ENCODE results near the gene AUNIP. TPM values are rescaled to one million over a fixed set of nuclear protein-coding genes. Genes with fewer than 3 reads are reported as not detected.

AUNIP gene
- polyA plus RNA-seq, 2 of the 4 experiments (the other 2 are of a cell fraction): 6.5 to 8.4 TPM

- TF ChIP-seq HEYL (CRISPR knock-in tag; IDR thresholded peaks at IDR 0.05): 0 out of 2 replicates have a peak, but pooled peaks have one; percentile 19
- no peak for TF ChIP-seq HDAC2 (IDR thresholded peaks at IDR 0.05)
- no peak for TF ChIP-seq RNF2 (IDR thresholded peaks at IDR 0.05; ENCODE audit: borderline replicate concordance, low read depth)
- TF ChIP-seq REST (IDR thresholded peaks at IDR 0.05): no peak
- TF ChIP-seq MAZ (IDR thresholded peaks at IDR 0.05; ENCODE audit: borderline replicate concordance, low read depth, low read length): no peak
- TF ChIP-seq SMC3 (IDR thresholded peaks at IDR 0.05): no peak
- TF ChIP-seq EP300 (IDR thresholded peaks at IDR 0.05): no peak
- no peak for TF ChIP-seq TFCP2L1 (CRISPR knock-in tag; IDR thresholded peaks at IDR 0.05)
- TF ChIP-seq POLR2AphosphoS2 (conservative IDR thresholded peaks at IDR 0.05; ENCODE audit: low read length): no peak
- TF ChIP-seq PHF8 (IDR thresholded peaks at IDR 0.05; ENCODE audit: borderline replicate concordance, low read depth): no peak
- TF ChIP-seq FOXS1 (CRISPR knock-in tag; IDR thresholded peaks at IDR 0.05): no peak
- no peak for TF ChIP-seq USF2 (IDR thresholded peaks at IDR 0.05)
- no peak for TF ChIP-seq CTCF (IDR thresholded peaks at IDR 0.05)
- TF ChIP-seq HOXA7 (CRISPR knock-in tag; IDR thresholded peaks at IDR 0.05): no peak
- no peak for TF ChIP-seq BHLHE40 (IDR thresholded peaks at IDR 0.05; ENCODE audit: low read depth, low read length)
These were observed 31.2 kb upstream of the AUNIP start (continued) for GRCh38 chr1:25890239-25891034.

- peak; percentile 52 to 56 for ATAC-seq
- no peak for FAIRE-seq
These were observed 30.2 kb upstream of the AUNIP start for GRCh38 chr1:25889470-25889869.

More at GRCh38 chr1:25889470-25889869, 30.2 kb upstream of the AUNIP start:
- peak overlapping the region; percentile 73 for H3K4me2 ChIP-seq
- H3K9me3 ChIP-seq: no peaks in the 10 kb centered on the region
- no peak overlapping the region for H3K4me3 ChIP-seq
- peak in 1 of 2 experiments; percentile 32 for DNase-seq (ENCODE audit: low read depth in 1 of 2, low spot score in 1 of 2)
- CTCF ChIA-PET: interaction anchor here (0.7 to 4.1 kb wide), 5 partner anchors 14 to 108 kb away, joined by 3 to 18 read pairs (median 3); partner anchors contain the start of genes PAFAH2 and PAQR7
- peak overlapping the region; percentile 94 to 98 for H3K27ac ChIP-seq
- no peak for TF ChIP-seq PBX3 (IDR thresholded peaks at IDR 0.05)
- TF ChIP-seq HES2 (IDR thresholded peaks at IDR 0.05): no peak
- TF ChIP-seq KDM5A (IDR thresholded peaks at IDR 0.05): no peak
- TF ChIP-seq KDM1A (IDR thresholded peaks at IDR 0.05; ENCODE audit: low read depth): no peak
- no peak; a peak in 1 of 5 replicates for TF ChIP-seq RAD21 (conservative IDR thresholded peaks at IDR 0.05 in 1 of 2, IDR thresholded peaks at IDR 0.05 in 1 of 2)
- 67% methylated on average over 3 of the region's 3 CpGs for WGBS (ENCODE audit: missing lambda C conversion rate)
- peaks cover 41% of the 10 kb centered on the region for H3K4me1 ChIP-seq
- POLR2A ChIA-PET: no interaction called here

Data from A549 (cell line).